GM13976 (cell line): ENCODE data around the gene GFI1.

ENCODE experiments used
- DNase-seq: peaks from one replicate; pipeline ENCODE4 v3.0.0; 2012; ENCODE audit warnings: low spot score
- CTCF ChIP-seq: IDR thresholded peaks from 2 replicates; pipeline ENCODE4 v1.5.1; 2012; ENCODE audit warnings: borderline replicate concordance, mild to moderate bottlenecking; ENCODE audit not compliant: insufficient read depth; ENCODE audit errors: extremely low read depth, missing control alignments, control extremely low read depth
- in situ Hi-C: fragments of 300-500 bp; cut with MboI; formaldehyde crosslinking; loops from one replicate; pipeline ENCODE4 v1.12.0; 2022; ENCODE audit warnings: low sequenced_read_pairs, mixed read lengths, inconsistent platforms; ENCODE audit not compliant: unreplicated experiment

Gene GFI1

GRCh38 chr1:92502247-92502646 lies 15.5 kb upstream of the GFI1 start:
- no peak for TF ChIP-seq CTCF
- no peak for DNase-seq
- in situ Hi-C loops = no loop called here

DNA sequence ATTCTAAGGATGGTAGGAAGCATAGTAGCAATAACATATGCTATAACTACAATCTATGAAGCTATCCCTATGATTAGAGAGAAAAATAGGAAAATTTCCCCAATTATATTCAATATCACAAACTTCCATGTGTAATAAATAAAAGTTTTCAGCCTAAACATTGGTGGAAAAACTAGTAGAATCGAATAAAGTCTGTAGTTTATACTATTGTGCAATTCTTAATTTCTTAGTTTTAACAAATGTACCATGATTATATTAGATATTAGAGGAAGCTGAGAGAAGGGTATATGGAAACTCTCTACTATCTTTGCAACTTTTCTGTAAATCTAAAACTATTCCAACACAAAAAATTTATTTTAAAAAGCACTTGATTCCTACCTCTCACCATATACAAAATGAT lies 13.8 kb upstream of the GFI1 start:
- no peak for TF ChIP-seq CTCF
- in situ Hi-C loops = no loop called here

GRCh38 chr1:92495392-92496063 lies 8.8 kb upstream of the GFI1 start:
- no peak for DNase-seq
- TF ChIP-seq CTCF = no peak
- in situ Hi-C loops = no loop called here

More for the DNA sequence above, 13.8 kb upstream of the GFI1 start:
- no peak for DNase-seq

DNA sequence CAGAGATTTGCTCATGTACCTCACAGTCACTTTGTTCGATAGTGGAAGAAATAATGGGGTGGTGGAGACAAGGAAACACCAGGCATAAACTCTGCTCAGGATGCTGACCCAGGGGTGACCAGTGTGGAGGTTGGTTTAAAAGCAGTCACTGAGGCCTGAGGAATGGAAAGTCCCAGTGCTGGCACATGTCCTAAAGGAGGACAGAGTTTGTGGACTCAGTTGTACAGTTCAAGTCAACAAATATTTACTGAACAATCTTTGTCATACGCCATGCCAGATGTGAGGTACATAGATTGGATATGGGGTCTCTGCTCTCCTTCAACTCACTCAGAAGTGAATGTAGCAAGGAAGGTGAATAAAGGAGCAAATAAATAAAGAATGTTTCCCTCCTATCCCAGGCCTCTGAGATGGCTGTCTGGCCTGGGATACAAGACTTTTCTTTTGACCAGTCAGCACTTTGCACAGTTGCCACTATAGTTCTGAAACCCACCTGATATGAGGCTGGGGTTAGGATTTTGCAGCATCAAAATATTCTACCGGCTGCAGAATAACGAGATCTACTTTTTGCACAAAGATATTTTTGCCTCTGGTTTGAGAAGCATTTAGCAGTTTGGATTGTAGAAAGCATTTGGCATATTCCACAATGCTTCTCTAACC lies 7.9 kb upstream of the GFI1 start:
- DNase-seq = no peak
- in situ Hi-C loops = no loop called here
- TF ChIP-seq CTCF = no peak

DNA sequence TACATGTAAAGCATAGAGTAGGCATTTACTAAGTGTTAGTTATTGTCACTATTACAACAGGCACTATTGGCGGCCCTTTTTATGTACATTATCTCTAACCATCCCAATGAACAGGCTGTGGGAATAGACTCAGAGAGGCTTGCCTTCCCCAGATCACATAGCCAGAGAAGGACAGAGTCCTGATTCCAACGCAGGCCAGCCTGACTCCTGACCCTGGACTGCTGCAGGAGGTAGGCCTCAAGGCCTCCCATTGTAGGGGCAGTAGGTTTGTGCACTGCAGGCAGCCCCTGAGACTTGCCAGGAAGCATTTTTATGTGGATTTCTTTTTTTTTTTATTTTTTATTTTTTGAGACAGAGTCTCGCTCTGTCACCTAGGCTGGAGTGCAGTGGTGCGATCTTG lies 6.4 kb upstream of the GFI1 start:
- no peak for DNase-seq
- in situ Hi-C loops = no loop called here
- TF ChIP-seq CTCF = no peak

- TF ChIP-seq CTCF = no peak
- DNase-seq = no peak
- in situ Hi-C loops = no loop called here
These were observed 2.1 kb upstream of the GFI1 start for GRCh38 chr1:92488832-92489231.

GRCh38 chr1:92488416-92488815 lies 1.7 kb upstream of the GFI1 start:
- no peak for TF ChIP-seq CTCF
- in situ Hi-C loops = no loop called here
- no peak for DNase-seq
